GF-D8 (cell line): Measurements from ENCODE around the gene CYP11A1.

Source experiments
- DNase-seq: peaks from one replicate; lab custom pipeline; 2025; lab: John Stamatoyannopoulos, UW

CYP11A1 gene

DNA sequence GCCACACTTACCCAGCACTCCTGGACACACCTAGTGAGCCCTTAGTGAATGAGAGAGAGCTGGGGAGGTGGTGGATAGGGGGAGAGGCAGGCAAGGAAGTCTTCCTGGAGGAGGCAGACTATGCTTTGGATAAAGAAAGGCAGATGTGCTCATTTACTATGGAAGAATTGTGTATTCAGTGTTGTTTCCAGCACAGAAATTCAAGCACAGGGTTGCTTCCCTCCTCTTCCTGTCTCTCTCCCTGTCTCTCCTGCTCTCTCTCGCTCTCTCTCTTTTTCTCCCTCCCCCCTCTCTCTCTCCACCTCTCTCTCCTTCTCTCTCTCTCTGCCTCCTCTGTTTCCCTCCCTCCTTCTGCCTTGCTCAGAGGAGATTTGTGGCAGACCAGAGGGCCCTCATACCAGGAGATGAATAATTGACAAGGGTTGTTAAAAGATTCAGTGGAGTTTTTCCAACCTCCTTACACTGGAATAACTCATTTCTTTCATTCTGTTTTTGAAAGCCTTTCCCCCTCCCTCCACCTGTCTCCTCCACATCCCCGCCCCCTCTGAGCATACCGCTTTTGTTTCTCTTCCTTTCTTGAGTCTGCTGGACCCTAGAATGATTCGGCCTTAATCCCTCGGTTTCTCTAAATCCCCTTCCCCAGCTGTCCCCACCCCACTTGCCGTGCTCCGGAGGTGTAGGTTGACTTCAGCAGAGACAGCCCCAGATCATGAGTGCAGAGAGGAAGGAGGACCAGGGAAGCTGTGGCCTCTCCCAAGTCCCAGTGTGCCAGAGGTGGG is 65.7 kb downstream of the CYP11A1 start:
- DNase-seq: no peak

DNA sequence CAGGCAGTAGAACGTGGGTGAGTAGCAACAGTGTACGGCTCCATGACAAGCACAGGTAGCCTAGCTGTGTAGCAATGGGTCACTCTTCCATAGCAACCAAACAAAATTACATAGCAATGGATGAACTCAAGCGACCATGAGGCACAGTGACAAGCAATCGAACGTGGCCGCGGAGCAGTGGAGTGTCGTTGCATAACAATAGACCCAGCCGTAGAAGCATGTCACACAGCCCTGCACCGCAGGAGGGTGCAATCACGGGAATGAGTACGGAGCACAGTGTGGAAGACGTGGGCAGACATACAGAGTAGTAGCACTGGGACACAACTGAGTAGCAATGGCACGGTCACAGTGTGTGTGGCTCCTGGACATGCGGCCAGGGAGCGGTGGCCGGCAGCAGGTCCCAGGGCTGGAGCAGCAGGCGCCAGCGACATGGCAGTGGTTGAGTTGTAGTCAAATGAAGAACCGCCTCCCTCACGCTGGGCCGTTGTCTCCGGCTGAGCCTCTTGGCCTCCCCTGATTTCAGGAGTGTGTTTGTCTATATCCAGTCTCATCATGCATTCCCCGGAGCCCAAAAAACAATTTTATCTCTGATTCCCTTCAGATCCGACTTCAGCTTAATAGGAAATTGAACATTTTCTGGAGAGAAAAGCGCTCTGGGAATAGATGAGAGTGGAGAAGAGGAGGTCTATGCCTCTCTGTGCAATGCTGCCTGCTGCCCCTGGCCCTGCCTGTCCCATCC is 67.2 kb downstream of the CYP11A1 start:
- DNase-seq: no peak

DNA sequence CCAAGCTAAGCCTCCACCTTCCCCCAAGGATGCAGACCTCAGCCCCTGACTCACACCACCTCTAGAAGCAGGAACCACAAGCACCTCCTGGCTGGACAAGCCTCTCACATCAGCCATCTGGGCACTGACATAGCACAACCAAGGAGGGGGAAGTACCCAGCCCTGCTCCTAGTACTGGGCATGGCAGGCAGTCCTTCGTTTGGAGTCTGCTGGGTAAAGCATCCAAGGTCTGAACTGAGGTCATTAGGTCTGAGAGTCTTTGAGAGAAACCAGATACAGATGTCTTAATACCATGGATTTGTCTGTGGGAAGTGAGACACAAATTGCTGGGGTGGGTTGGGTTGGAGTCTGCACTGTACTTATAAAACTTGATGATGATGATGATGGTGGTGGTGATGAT is 69.6 kb downstream of the CYP11A1 start:
- no peak for DNase-seq

GRCh38 chr15:74295800-74296199 is 71.6 kb downstream of the CYP11A1 start:
- no peak for DNase-seq

DNA sequence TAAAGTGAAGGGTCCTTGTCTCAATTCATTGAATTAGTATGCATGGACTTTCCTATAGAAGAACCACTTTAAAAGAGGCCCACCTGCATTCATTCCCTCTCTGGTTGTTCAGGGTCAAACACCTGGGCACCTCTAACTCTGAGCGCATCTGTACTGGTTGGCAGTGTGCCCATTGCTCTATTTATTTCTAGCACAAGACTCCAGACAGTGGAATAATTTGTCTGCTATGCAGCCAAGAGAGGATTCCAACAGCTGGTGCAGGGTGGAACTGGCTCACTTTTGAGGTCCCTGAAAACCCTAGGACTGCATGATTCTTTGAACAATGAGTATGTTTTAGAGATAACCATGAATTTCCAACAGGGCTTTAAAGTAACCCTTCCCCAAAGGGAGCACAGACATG is 73.4 kb downstream of the CYP11A1 start:
- no peak for DNase-seq

DNA sequence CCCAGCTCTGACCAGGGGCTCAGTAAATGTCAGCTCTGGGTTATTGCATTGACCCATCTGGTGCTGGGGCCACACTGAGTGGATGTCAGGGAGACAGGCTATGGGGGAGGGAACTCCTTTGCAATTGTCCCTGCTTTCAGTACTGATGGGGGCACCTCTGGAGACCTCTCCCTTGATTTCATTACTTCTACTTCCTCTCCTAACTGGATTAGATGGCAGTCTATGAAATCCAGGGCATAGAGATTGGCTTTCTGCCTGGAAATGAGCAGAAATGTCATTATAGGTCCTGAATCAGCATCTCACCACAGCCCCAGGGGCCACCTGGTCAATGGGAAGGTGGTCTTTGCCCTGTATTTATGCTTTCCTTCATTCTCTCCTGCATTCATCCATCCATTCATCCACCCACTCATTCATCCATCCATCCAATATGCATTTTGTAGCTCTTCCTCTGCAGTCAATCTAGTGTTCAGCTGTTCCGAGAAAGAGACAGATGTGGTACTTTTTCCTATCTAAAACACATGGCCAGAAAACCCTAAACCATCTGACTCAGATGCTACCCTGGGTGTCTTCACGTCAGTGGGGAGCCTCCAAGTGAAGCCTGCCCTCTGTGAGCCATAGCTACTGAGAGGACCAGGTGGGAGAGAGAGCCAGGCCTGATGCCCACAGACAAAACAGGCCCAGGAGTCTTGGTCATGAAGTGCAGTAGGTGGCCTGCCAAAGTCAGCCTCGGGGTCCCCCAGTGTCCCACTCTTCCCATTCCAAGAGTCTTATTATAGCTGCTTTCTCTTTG is 74.2 kb downstream of the CYP11A1 start:
- DNase-seq: no peak

DNA sequence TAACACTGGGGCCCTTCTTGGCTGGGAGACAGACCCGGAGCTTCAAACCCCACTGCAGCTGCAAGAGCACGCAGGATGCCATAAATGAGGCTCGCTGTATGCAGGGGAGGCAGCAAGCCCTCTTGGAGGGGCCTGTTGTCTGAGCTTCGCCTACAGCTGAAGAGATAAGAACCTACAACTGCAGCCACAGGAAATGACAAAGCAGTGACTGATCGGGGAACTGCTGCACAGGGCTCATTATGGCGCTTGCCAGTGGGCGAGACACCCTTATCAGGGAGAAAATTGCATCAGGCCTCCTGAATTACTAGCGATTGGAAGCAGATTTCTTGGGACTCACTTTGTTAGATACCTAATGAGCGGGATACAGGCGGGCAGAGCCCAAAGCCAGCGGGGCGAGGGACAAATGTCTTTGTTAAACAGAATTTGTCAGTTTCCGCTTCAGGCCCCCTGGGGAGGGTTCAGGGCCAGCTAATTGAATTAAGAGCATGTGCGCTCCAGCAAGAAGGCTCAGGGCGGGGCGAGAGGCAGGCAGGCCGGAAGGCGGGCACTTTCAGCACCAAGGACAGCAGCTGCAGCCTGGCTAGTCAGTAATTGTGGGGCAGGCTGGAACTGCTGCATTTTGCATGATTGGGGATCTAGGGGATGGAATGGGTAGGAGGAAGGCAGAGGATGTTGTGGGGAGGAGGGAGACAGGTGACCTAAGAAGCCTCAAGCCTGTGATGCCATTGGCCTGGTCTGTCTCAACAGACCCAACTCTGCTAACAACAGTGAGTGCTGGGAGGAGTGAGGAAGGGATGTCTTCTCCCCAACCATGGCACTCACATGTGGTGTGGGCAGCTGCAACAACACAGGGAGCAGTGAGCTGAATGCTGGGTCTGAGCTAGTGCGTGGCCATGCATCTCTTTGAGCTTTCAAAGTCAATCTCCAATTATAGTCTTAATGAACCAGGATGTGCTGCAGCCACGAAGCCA is 76.1 kb downstream of the CYP11A1 start:
- peak; percentile 6 for DNase-seq

DNA sequence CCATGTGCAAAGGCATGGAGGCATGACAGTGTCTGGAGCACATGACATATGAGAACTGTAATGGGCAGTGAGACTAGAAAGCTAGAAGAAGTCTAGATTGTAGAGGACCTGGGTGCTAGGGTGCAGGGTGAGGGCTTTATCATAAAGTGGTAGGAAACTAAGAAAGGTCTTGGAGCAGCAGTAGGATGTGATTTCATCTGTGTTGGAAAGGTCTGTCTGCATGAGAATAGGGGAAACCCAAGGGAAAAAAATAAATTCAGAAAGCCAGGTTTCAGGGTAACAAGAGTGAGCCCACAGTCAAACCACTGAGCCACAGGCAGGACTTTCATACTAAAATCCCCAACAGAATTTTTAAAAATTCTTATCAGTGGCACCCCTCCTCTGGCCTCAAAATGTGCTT is 76.8 kb downstream of the CYP11A1 start:
- no peak for DNase-seq

GRCh38 chr15:74289671-74290070 is 77.8 kb downstream of the CYP11A1 start:
- no peak for DNase-seq
